MM.1S (cell line): ENCODE measurements around the gene NAT16.

ENCODE experiments used
- DNase-seq: peaks from one replicate; pipeline ENCODE4 v3.0.0-alpha.2; 2015
- H2AFZ ChIP-seq: fragments of 300-600 bp; sonication (generic); 2 replicates; pipeline ENCODE4 v1.6.0; 2016; ENCODE audit warnings: antibody characterized with exemption, low read length
- H3F3A ChIP-seq: fragments of 300-600 bp; sonication (generic); 2 replicates; pipeline ENCODE4 v1.6.1; 2016; ENCODE audit warnings: mild to moderate bottlenecking, antibody characterized with exemption, low read length, moderate library complexity, mixed read lengths; ENCODE audit not compliant: insufficient read depth
- H3K27ac ChIP-seq: fragments of 300-600 bp; sonication (generic); 2 replicates; pipeline ENCODE4 v1.5.1; 2016; ENCODE audit warnings: mild to moderate bottlenecking, low read length
- H3K27me3 ChIP-seq: fragments of 300-600 bp; sonication (generic); replicated peaks from 2 replicates; pipeline ENCODE4 v1.6.0; 2016; ENCODE audit warnings: low read length; ENCODE audit not compliant: insufficient read depth
- H3K36me3 ChIP-seq: fragments of 300-600 bp; sonication (generic); replicated peaks from 2 replicates; pipeline ENCODE4 v1.6.1; 2016; ENCODE audit warnings: mild to moderate bottlenecking, low read length, mixed read lengths; ENCODE audit not compliant: insufficient read depth
- H3K4me1 ChIP-seq: fragments of 300-600 bp; sonication (generic); 2 replicates; pipeline ENCODE4 v1.6.1; 2016; ENCODE audit warnings: low read length, mixed read lengths
- H3K4me2 ChIP-seq: fragments of 300-600 bp; sonication (generic); 2 replicates; pipeline ENCODE4 v1.6.0; 2016; ENCODE audit warnings: low read depth, low read length
- H3K4me3 ChIP-seq: fragments of 300-600 bp; sonication (generic); 2 replicates; pipeline ENCODE4 v1.5.1; 2016; ENCODE audit warnings: low read length, mixed read lengths
- H3K79me2 ChIP-seq: fragments of 300-600 bp; sonication (generic); 2 replicates; pipeline ENCODE4 v1.6.1; 2016; ENCODE audit warnings: mixed run types, low read length, mixed read lengths
- H3K9ac ChIP-seq: fragments of 300-600 bp; sonication (generic); 2 replicates; pipeline ENCODE4 v1.6.1; 2016; ENCODE audit warnings: low read length, mixed read lengths
- H3K9me2 ChIP-seq: fragments of 300-600 bp; sonication (generic); replicated peaks from 2 replicates; pipeline ENCODE4 v1.6.1; 2016; ENCODE audit warnings: mild to moderate bottlenecking, low read length, mixed read lengths; ENCODE audit not compliant: insufficient read depth
- H3K9me3 ChIP-seq: fragments of 300-600 bp; sonication (generic); replicated peaks from 2 replicates; pipeline ENCODE4 v1.6.1; 2016; ENCODE audit warnings: mild to moderate bottlenecking, low read length, mixed read lengths; ENCODE audit not compliant: insufficient read depth
- H4K20me1 ChIP-seq: fragments of 300-600 bp; sonication (generic); 2 replicates; pipeline ENCODE4 v1.6.1; 2016; ENCODE audit warnings: mild to moderate bottlenecking, low read length, moderate library complexity, mixed read lengths; ENCODE audit not compliant: insufficient read depth
- CTCF ChIP-seq: fragments of 300-600 bp; sonication (generic); IDR thresholded peaks from 2 replicates; pipeline ENCODE4 v1.5.1; 2016; ENCODE audit warnings: antibody characterized with exemption, low read length, mixed read lengths
- EZH2 ChIP-seq: fragments of 300-600 bp; sonication (generic); optimal IDR thresholded peaks from 2 replicates; pipeline ENCODE3; 2017; ENCODE audit warnings: low read depth, mild to moderate bottlenecking, antibody characterized with exemption, low read length, mixed read lengths
- EZH2phosphoT487 ChIP-seq: fragments of 300-600 bp; sonication (generic); IDR thresholded peaks from 2 replicates; pipeline ENCODE4 v1.6.1; 2018; ENCODE audit warnings: antibody characterized with exemption, low read length

The NAT16 gene

DNA sequence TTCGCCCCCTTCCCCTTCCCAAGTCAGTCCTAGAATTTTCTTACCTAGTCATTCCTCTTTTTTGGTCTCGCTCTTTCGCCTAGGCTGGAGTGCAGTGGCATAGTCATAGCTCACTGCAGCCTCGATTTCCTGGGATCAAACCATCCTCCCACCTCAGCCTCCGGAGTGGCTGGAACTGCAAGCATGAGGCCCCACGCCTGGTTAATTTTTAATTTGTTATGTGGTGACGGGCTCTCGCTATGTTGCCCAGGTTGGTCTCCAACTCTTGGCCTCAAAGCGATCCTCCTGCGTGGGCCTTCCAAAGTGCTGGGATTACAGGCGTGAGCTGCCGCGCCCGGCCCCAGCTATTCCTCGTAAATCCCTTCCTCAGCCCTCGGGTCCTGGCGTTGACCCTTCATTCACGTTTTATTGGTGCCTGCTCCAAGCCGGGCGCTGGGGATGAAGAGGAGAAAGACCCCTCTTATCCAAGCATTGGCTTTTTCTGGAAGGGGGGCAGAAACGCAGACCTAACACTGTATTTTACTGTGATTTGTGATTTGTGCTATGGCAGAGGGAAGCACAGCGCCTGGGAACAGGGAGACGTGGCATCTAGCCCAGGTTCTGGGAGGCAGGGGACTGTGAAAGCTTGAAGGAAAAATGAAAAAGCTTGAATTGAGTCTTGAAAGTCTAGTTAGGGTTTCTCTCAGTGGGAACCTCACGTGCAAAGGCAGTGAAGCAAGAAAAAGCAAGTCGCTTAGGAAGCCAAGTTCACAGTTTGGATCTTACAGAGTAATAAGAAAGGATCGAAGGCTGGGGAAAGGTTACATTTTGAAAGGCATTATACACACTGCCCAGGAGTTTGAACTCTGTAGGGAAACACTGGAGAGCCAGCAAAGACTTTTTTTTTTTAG is 38.4 kb upstream of the NAT16 start:
- no peaks in the 10 kb centered on the region for H4K20me1 ChIP-seq
- H3K36me3 ChIP-seq: no peaks in the 10 kb centered on the region
- peak overlapping the region; percentile 71 for H3K9ac ChIP-seq
- 0 out of 2 replicates have a peak, but pooled peaks cover 6% of the 10 kb centered on the region for H3K4me1 ChIP-seq
- H3K9me2 ChIP-seq: no peaks in the 10 kb centered on the region
- H3K9me3 ChIP-seq: no peaks in the 10 kb centered on the region
- TF ChIP-seq EZH2: no peak
- no peak for TF ChIP-seq CTCF
- TF ChIP-seq EZH2phosphoT487: no peak
- no peak overlapping the region for H3K27ac ChIP-seq
- peak overlapping the region; percentile 75 for H2AFZ ChIP-seq
- H3F3A ChIP-seq: peaks cover 3% of the 10 kb centered on the region; the same call in 1 of the 2 replicates
- H3K27me3 ChIP-seq: no peaks in the 10 kb centered on the region
- peak overlapping the region; percentile 80 for H3K4me2 ChIP-seq
- H3K79me2 ChIP-seq: peaks cover 44% of the 10 kb centered on the region
- H3K4me3 ChIP-seq: peak overlapping the region; percentile 84
- DNase-seq: no peak

GRCh38 chr7:101217388-101218235 is 37.5 kb upstream of the NAT16 start, which contains the start of the genes PLOD3 and ZNHIT1:
Gene PLOD3, minus strand, starts transcription at chr7:101217581. Its CDS starts 307 bp downstream, at chr7:101217274.
Gene ZNHIT1, plus strand, starts transcription at chr7:101218165. Its CDS starts 31 bp downstream, at chr7:101218196.
- Histone ChIP-seq H3F3A (peaks cover 3% of the 10 kb centered on the region; the same call in 1 of the 2 replicates), H3K36me3 (no peaks in the 10 kb centered on the region), H3K27me3 (no peaks in the 10 kb centered on the region), H3K27ac (peak within 1 kb of the TSS; percentile 72), H2AFZ (peak within 1 kb of the TSS; percentile 75), H4K20me1 (no peaks in the 10 kb centered on the region), H3K9me2 (no peaks in the 10 kb centered on the region), H3K79me2 (peaks cover 44% of the 10 kb centered on the region), H3K9me3 (no peaks in the 10 kb centered on the region), H3K4me3 (peak within 1 kb of the TSS; percentile 84), H3K4me1 (0 out of 2 replicates have a peak, but pooled peaks cover 6% of the 10 kb centered on the region), H3K4me2 (peak within 1 kb of the TSS; percentile 80), H3K9ac (peak within 1 kb of the TSS; percentile 71)
- peak; percentile 99 for DNase-seq
- TF ChIP-seq EZH2 (no peak), EZH2phosphoT487 (no peak), CTCF (no peak)

- no peaks in the 10 kb centered on the region for H3K9me3 ChIP-seq
- H3K79me2 ChIP-seq: peaks cover 44% of the 10 kb centered on the region
- H3K36me3 ChIP-seq: no peaks in the 10 kb centered on the region
- DNase-seq: no peak
- peak overlapping the region; percentile 80 for H3K4me2 ChIP-seq
- peak overlapping the region; percentile 74 for H2AFZ ChIP-seq
- H3K4me3 ChIP-seq: peak overlapping the region; percentile 84
- H4K20me1 ChIP-seq: no peaks in the 10 kb centered on the region
- peak overlapping the region; percentile 71; the same call in 1 of the 2 replicates for H3K9ac ChIP-seq
- H3K9me2 ChIP-seq: no peaks in the 10 kb centered on the region
- no peaks in the 10 kb centered on the region for H3K27me3 ChIP-seq
- H3K4me1 ChIP-seq: 0 out of 2 replicates have a peak, but pooled peaks cover 6% of the 10 kb centered on the region
- TF ChIP-seq CTCF (peak; percentile 20; the same call in 1 of the 2 replicates), EZH2 (no peak), EZH2phosphoT487 (no peak)
- peaks cover 3% of the 10 kb centered on the region; the same call in 1 of the 2 replicates for H3F3A ChIP-seq
- H3K27ac ChIP-seq: no peak overlapping the region
Observed at GRCh38 chr7:101216860-101217387, 36.8 kb upstream of the NAT16 start.
